Duodenal mucosa (tissue), 2 donors: ENCODE results near the gene SH3PXD2A.

Source experiments
- H3K27ac ChIP-seq: one replicate; pipeline ENCODE4 v1.7.0; 2013; ENCODE audit warnings: low read depth, low read length
- H3K27me3 ChIP-seq, 2 donors: one replicate each; pipeline ENCODE4 v1.7.0; 2013; ENCODE audit warnings: low read length in 2 of 2, control low read depth in 1 of 2; ENCODE audit not compliant: insufficient read depth in 2 of 2, control insufficient read depth in 1 of 2
- H3K36me3 ChIP-seq, 2 donors: one replicate each; pipeline ENCODE4 v1.7.0; 2013; ENCODE audit warnings: low read length in 2 of 2, control low read depth in 1 of 2; ENCODE audit not compliant: insufficient read depth in 2 of 2, control insufficient read depth in 1 of 2
- H3K4me1 ChIP-seq, 2 donors: one replicate each; pipeline ENCODE4 v1.7.0; 2013; ENCODE audit warnings: low read length in 2 of 2, control low read depth in 1 of 2; ENCODE audit not compliant: insufficient read depth in 2 of 2, control insufficient read depth in 1 of 2
- H3K4me3 ChIP-seq, 2 donors: one replicate each; pipeline ENCODE4 v1.7.0; 2013; ENCODE audit warnings: low read length in 2 of 2, low read depth in 1 of 2
- H3K9ac ChIP-seq, 2 donors: one replicate each; pipeline ENCODE4 v1.7.0; 2013; ENCODE audit warnings: low read length in 2 of 2, low read depth in 1 of 2
- H3K9me3 ChIP-seq, 2 donors: one replicate each; pipeline ENCODE4 v1.7.0; 2013; ENCODE audit warnings: low read length in 2 of 2, control low read depth in 1 of 2; ENCODE audit not compliant: control insufficient read depth in 1 of 2

SH3PXD2A gene

GRCh38 chr10:103563231-103564115, 291.9 kb downstream of the SH3PXD2A start:
- H3K4me3 ChIP-seq: no peak overlapping the region
- H3K4me1 ChIP-seq: peaks cover 17 to 19% of the 10 kb centered on the region in 2 donors
- H3K9me3 ChIP-seq: peaks cover 0 to 3% of the 10 kb centered on the region in 2 donors
- H3K9ac ChIP-seq: no peak overlapping the region
- H3K27me3 ChIP-seq: peaks cover 0 to 8% of the 10 kb centered on the region in 2 donors
- no peak overlapping the region for H3K27ac ChIP-seq
- peaks cover 0 to 3% of the 10 kb centered on the region in 2 donors for H3K36me3 ChIP-seq

DNA sequence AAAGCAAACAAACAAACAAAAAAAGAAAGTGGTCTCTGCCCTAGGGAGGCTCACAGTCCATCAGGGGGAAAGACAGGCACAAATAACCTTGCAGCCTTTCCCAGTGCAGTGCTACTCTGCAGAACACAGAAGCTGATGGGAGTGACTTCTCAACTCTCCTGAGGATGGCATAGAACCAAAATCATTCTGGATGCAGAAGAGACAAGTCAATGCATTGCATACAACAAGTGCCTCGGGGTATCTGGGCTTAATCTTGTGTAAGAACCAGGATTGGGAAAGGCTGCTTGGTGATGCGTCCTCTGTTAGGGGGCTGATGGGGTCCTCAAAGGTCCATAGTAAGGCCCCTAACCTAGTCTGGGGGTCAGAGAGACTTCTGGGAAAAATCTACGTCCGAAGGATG, 293.0 kb downstream of the SH3PXD2A start:
- peaks cover 10% of the 10 kb centered on the region in 2 donors for H3K4me1 ChIP-seq
- H3K27me3 ChIP-seq: peaks cover 0 to 8% of the 10 kb centered on the region in 2 donors
- H3K9ac ChIP-seq: no peak overlapping the region
- peaks cover 0 to 3% of the 10 kb centered on the region in 2 donors for H3K36me3 ChIP-seq
- H3K9me3 ChIP-seq: peaks cover 0 to 3% of the 10 kb centered on the region in 2 donors
- H3K27ac ChIP-seq: no peak overlapping the region
- no peak overlapping the region for H3K4me3 ChIP-seq

DNA sequence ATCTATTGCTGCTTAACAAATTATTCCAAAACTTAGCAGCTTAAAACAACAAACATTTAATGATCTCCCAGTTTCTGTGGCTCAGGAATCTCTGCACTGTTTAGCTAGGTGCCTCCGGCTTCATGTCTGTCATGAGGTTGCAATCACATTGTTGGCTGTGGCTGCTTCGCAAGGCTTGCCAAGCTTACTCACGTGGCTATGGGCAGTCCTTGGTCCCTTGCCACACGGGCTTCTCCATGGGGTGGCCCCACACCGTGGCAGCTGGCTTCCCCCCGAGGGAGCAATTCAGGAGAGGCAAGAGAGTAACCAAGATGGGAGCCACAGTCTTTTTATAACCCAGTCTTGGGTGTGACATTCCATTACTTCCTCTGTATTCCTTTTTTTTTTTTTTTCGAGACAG, 294.5 kb downstream of the SH3PXD2A start:
- Histone ChIP-seq H3K27ac (no peak overlapping the region), H3K9me3 (peaks cover 0 to 3% of the 10 kb centered on the region in 2 donors), H3K27me3 (peaks cover 3 to 8% of the 10 kb centered on the region in 2 donors), H3K9ac (no peak overlapping the region), H3K4me1 (peaks cover 10% of the 10 kb centered on the region in 2 donors), H3K4me3 (no peak overlapping the region), H3K36me3 (peaks cover 0 to 3% of the 10 kb centered on the region in 2 donors)

GRCh38 chr10:103559776-103560175, 295.6 kb downstream of the SH3PXD2A start:
- peaks cover 5 to 8% of the 10 kb centered on the region in 2 donors for H3K27me3 ChIP-seq
- peaks cover 0 to 3% of the 10 kb centered on the region in 2 donors for H3K36me3 ChIP-seq
- H3K4me1 ChIP-seq: peaks cover 9 to 11% of the 10 kb centered on the region in 2 donors
- no peak overlapping the region for H3K9ac ChIP-seq
- peaks cover 0 to 3% of the 10 kb centered on the region in 2 donors for H3K9me3 ChIP-seq
- no peak overlapping the region for H3K27ac ChIP-seq
- H3K4me3 ChIP-seq: no peak overlapping the region

DNA sequence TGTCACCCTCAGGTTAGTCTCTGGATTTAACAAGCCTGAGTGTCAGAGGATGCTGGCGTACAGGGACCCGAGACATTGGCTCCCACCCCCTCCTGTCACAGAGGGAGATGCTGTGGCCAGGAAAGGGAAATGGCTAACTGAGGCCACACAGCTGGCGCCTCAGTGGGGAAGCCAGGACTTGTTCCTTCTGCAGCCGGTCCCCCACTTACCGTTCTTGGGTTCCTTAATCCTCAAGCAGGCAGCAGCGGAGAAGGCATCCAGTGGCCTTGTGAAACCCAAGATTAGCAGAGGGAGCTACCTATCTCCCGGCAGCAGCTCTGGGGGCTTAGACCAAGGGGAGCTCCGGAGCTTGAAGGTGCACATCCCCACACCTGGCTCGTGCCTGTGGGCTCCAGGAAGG, 296.5 kb downstream of the SH3PXD2A start:
- Histone ChIP-seq H3K27ac (no peak overlapping the region), H3K9me3 (peaks cover 0 to 3% of the 10 kb centered on the region in 2 donors), H3K4me3 (no peak overlapping the region), H3K4me1 (peaks cover 8 to 13% of the 10 kb centered on the region in 2 donors), H3K27me3 (peaks cover 5 to 8% of the 10 kb centered on the region in 2 donors), H3K9ac (no peak overlapping the region), H3K36me3 (peaks cover 0 to 3% of the 10 kb centered on the region in 2 donors)

- no peak overlapping the region for H3K4me3 ChIP-seq
- peaks cover 0 to 3% of the 10 kb centered on the region in 2 donors for H3K9me3 ChIP-seq
- peaks cover 0 to 3% of the 10 kb centered on the region in 2 donors for H3K36me3 ChIP-seq
- no peak overlapping the region for H3K9ac ChIP-seq
- H3K27ac ChIP-seq: no peak overlapping the region
- H3K4me1 ChIP-seq: peaks cover 8 to 13% of the 10 kb centered on the region in 2 donors
- H3K27me3 ChIP-seq: peaks cover 5 to 8% of the 10 kb centered on the region in 2 donors
Measured at GRCh38 chr10:103557455-103557854, 297.9 kb downstream of the SH3PXD2A start.

- Histone ChIP-seq H3K36me3 (peaks cover 0 to 3% of the 10 kb centered on the region in 2 donors), H3K4me1 (peaks cover 8 to 13% of the 10 kb centered on the region in 2 donors), H3K9ac (no peak overlapping the region), H3K27ac (no peak overlapping the region), H3K27me3 (peaks cover 5 to 8% of the 10 kb centered on the region in 2 donors), H3K4me3 (peak overlapping the region in 1 of 2 donors; percentile 28), H3K9me3 (peaks cover 0 to 3% of the 10 kb centered on the region in 2 donors)
Measured at GRCh38 chr10:103556383-103557007, 298.9 kb downstream of the SH3PXD2A start.

DNA sequence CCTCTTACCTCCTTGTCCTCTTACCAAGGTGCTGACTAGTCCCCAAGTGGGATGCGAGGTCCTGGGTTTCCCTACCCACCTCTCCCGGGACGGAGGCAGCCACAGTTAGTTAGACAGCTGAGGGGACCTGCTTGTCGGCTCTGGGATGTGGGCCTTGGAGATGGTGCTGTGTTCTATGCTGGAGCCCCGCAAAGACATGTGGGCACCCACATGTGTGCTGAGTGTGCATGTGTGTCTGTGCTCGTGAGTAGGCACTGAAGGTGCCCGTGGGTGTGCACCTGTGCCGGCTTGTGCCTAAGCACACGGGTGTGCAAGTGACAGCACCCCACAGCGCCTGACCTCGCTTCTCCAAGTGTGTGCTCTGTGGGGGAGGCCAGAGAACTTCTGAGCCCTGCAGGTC, 299.7 kb downstream of the SH3PXD2A start:
- Histone ChIP-seq H3K27ac (no peak overlapping the region), H3K36me3 (peaks cover 0 to 3% of the 10 kb centered on the region in 2 donors), H3K4me3 (peak overlapping the region; percentile 53 to 55), H3K27me3 (peaks cover 5 to 8% of the 10 kb centered on the region in 2 donors), H3K9ac (peak overlapping the region in 1 of 2 donors; percentile 43), H3K4me1 (peaks cover 8 to 13% of the 10 kb centered on the region in 2 donors), H3K9me3 (peaks cover 0 to under 1% of the 10 kb centered on the region in 2 donors)

DNA sequence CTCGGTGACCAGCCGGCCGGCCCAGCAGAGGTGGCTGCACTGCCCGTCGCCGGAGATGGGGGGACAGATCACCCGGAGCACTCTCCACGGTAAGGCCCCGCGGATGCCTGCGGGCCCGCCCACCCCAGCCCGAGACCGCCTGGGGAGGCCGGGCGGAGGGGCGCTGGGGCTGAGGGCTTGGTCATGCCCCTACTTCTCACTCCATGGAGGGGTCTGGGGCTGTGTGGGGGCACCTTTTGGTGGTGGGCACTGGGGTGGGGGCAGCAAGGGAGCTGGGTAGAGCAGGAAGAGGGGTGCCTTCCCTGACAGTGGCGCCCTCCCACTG, 300.1 kb downstream of the SH3PXD2A start:
- H3K4me1 ChIP-seq: peaks cover 8 to 13% of the 10 kb centered on the region in 2 donors
- peaks cover 5 to 8% of the 10 kb centered on the region in 2 donors for H3K27me3 ChIP-seq
- peak overlapping the region in 1 of 2 donors; percentile 55 for H3K4me3 ChIP-seq
- H3K9me3 ChIP-seq: no peaks in the 10 kb centered on the region
- peaks cover 0 to 3% of the 10 kb centered on the region in 2 donors for H3K36me3 ChIP-seq
- H3K9ac ChIP-seq: peak overlapping the region in 1 of 2 donors; percentile 43
- H3K27ac ChIP-seq: no peak overlapping the region
